H1 (cell line): ENCODE measurements around the gene ARHGAP12. TPM values are rescaled to one million over a fixed set of nuclear protein-coding genes. Genes with fewer than 3 reads are reported as not detected.

ENCODE experiments used
- CTCF ChIA-PET: fragments of 300-600 bp; sonication (Branson Sonifier 250); formaldehyde crosslinking; loops from one replicate; lab custom pipeline; 2021; ENCODE audit not compliant: partially characterized antibody; lab: Charles Lee
- POLR2A ChIA-PET: fragments of 300-600 bp; sonication (Branson Sonifier 250); formaldehyde crosslinking; loops from one replicate; lab custom pipeline; 2021; ENCODE audit warnings: inconsistent platforms; ENCODE audit not compliant: partially characterized antibody; lab: Charles Lee
- DNase-seq, 2 experiments: peaks; one replicate each; pipeline versions ENCODE4 v3.0.0 to v3.0.0-alpha.2; 2010 to 2022; ENCODE audit warnings: low spot score in 2 of 2, low read depth in 1 of 2, mixed read lengths in 1 of 2
- FAIRE-seq: peaks from 2 replicates; lab custom pipeline; 2011; peaks lifted over from hg19 to GRCh38; lab: Jason Lieb, UNC
- H2AFZ ChIP-seq: 2 replicates; pipeline ENCODE4 v1.8.1; 2012; ENCODE audit warnings: low read length, inconsistent platforms
- H2AK5ac ChIP-seq: 2 replicates; pipeline ENCODE4 v1.6.1; 2013; ENCODE audit warnings: low read depth, low read length
- H2BK120ac ChIP-seq: replicated peaks from 2 replicates; pipeline ENCODE3; 2013; ENCODE audit warnings: low read depth, low read length, inconsistent platforms
- H2BK12ac ChIP-seq: 2 replicates; pipeline ENCODE4 v1.6.1; 2013; ENCODE audit warnings: low read depth, low read length
- H2BK15ac ChIP-seq: 2 replicates; pipeline ENCODE4 v1.6.1; 2013; ENCODE audit warnings: low read length
- H2BK20ac ChIP-seq: 2 replicates; pipeline ENCODE4 v1.6.1; 2013; ENCODE audit warnings: low read length
- H2BK5ac ChIP-seq: 2 replicates; pipeline ENCODE4 v1.6.1; 2013; ENCODE audit warnings: low read depth, low read length
- H3K14ac ChIP-seq: 2 replicates; pipeline ENCODE4 v1.6.1; 2013; ENCODE audit warnings: inconsistent platforms; ENCODE audit not compliant: insufficient read length
- H3K18ac ChIP-seq: 2 replicates; pipeline ENCODE4 v1.6.1; 2013; ENCODE audit warnings: low read length; ENCODE audit errors: extremely low read depth
- H3K23ac ChIP-seq: 2 replicates; pipeline ENCODE4 v1.6.1; 2013; ENCODE audit warnings: inconsistent platforms; ENCODE audit not compliant: insufficient read length
- H3K23me2 ChIP-seq: 2 replicates; pipeline ENCODE4 v1.6.1; 2013; ENCODE audit warnings: low read depth, low read length
- H3K27ac ChIP-seq: 2 replicates; pipeline ENCODE4 v1.6.1; 2011; ENCODE audit warnings: low read depth, low read length, inconsistent platforms
- H3K27me3 ChIP-seq, 4 experiments: replicated peaks in 1 of 4; 1 replicate in 1 of 4; 2 replicates in 3 of 4; pipeline versions ENCODE4 v1.6.1 to v1.8.1; 2011 to 2013; ENCODE audit warnings: low read length in 3 of 4, mild to moderate bottlenecking in 3 of 4, inconsistent platforms in 2 of 4, mixed read lengths in 2 of 4, moderate library complexity in 1 of 4; ENCODE audit not compliant: control insufficient read depth in 3 of 4, insufficient read depth in 3 of 4; ENCODE audit errors: extremely low read depth in 1 of 4
- H3K36me3 ChIP-seq, 4 experiments: 2 replicates each; pipeline versions ENCODE4 v1.6.1 to v1.8.1; 2011 to 2013; ENCODE audit warnings: mild to moderate bottlenecking in 4 of 4, low read length in 3 of 4, moderate library complexity in 2 of 4, control low read depth in 1 of 4, inconsistent platforms in 1 of 4; ENCODE audit not compliant: insufficient read depth in 4 of 4, control insufficient read depth in 2 of 4
- H3K4ac ChIP-seq: replicated peaks from 2 replicates; pipeline ENCODE3; 2013; ENCODE audit warnings: low read length, low read depth, mixed read lengths, inconsistent platforms; ENCODE audit not compliant: insufficient read length
- H3K4me1 ChIP-seq, 4 experiments: replicated peaks in 1 of 4; 1 replicate in 1 of 4; 2 replicates in 3 of 4; pipeline versions ENCODE4 v1.6.1 to v1.8.1; 2011 to 2013; ENCODE audit warnings: low read length in 3 of 4, inconsistent platforms in 2 of 4, mixed read lengths in 1 of 4; ENCODE audit not compliant: insufficient read depth in 4 of 4, control insufficient read depth in 3 of 4
- H3K4me2 ChIP-seq, 2 experiments: 2 replicates each; pipeline versions ENCODE4 v1.6.1 to v1.8.1; 2011 to 2013; ENCODE audit warnings: low read depth in 2 of 2, low read length in 2 of 2, control low read depth in 1 of 2, inconsistent platforms in 1 of 2, mild to moderate bottlenecking in 1 of 2; ENCODE audit not compliant: insufficient read depth in 1 of 2
- H3K4me3 ChIP-seq, 4 experiments: fragments of 200-600, 300-600 bp in 1 of 4; sonication (generic), shearing (Covaris generic), sonication (Bioruptor Twin) in 1 of 4; 2 replicates each; pipeline versions ENCODE4 v1.5.1 to v1.8.1; 2011 to 2016; ENCODE audit warnings: low read length in 4 of 4, low read depth in 3 of 4, control low read depth in 2 of 4, inconsistent platforms in 2 of 4, mild to moderate bottlenecking in 2 of 4, mixed read lengths in 1 of 4, moderate library complexity in 1 of 4; ENCODE audit not compliant: insufficient read depth in 2 of 4; ENCODE audit errors: extremely low read depth in 1 of 4
- H3K56ac ChIP-seq: replicated peaks from 2 replicates; pipeline ENCODE3; 2013; ENCODE audit warnings: low read depth, mild to moderate bottlenecking, mixed read lengths, low read length, inconsistent platforms; ENCODE audit not compliant: insufficient read length
- H3K79me1 ChIP-seq: 2 replicates; pipeline ENCODE4 v1.6.1; 2013; ENCODE audit warnings: low read depth, low read length, control low read depth
- H3K79me2 ChIP-seq, 2 experiments: 2 replicates each; pipeline versions ENCODE4 v1.6.1 to v1.8.1; 2012 to 2013; ENCODE audit warnings: low read length in 2 of 2, mild to moderate bottlenecking in 2 of 2, inconsistent platforms in 1 of 2; ENCODE audit not compliant: insufficient read depth in 2 of 2, control insufficient read depth in 1 of 2
- H3K9ac ChIP-seq, 4 experiments: replicated peaks in 1 of 4; 1 replicate in 1 of 4; 2 replicates in 3 of 4; pipeline versions ENCODE4 v1.6.1 to v1.8.1; 2011 to 2013; ENCODE audit warnings: low read depth in 3 of 4, low read length in 3 of 4, control low read depth in 2 of 4, mild to moderate bottlenecking in 2 of 4, moderate library complexity in 2 of 4, inconsistent platforms in 1 of 4; ENCODE audit errors: extremely low read depth in 1 of 4
- H3K9me3 ChIP-seq, 2 experiments: 2 replicates each; pipeline versions ENCODE4 v1.6.1 to v1.8.1; 2012 to 2013; ENCODE audit warnings: mild to moderate bottlenecking in 2 of 2, moderate library complexity in 2 of 2, control low read depth in 1 of 2, inconsistent platforms in 1 of 2, low read depth in 1 of 2, low read length in 1 of 2, mixed read lengths in 1 of 2; ENCODE audit not compliant: insufficient read depth in 2 of 2
- H4K20me1 ChIP-seq, 2 experiments: replicated peaks in 1 of 2; 2 replicates each; pipeline versions ENCODE3 to v1.8.1; 2011 to 2013; ENCODE audit warnings: inconsistent platforms in 2 of 2, low read length in 2 of 2, mild to moderate bottlenecking in 1 of 2; ENCODE audit not compliant: insufficient read depth in 2 of 2, control insufficient read depth in 1 of 2
- H4K5ac ChIP-seq: 2 replicates; pipeline ENCODE4 v1.6.1; 2013; ENCODE audit warnings: low read length, low read depth, mixed read lengths, inconsistent platforms; ENCODE audit not compliant: insufficient read length
- H4K8ac ChIP-seq: 2 replicates; pipeline ENCODE4 v1.8.0; 2013; ENCODE audit warnings: mild to moderate bottlenecking, moderate library complexity, low read length, inconsistent platforms; ENCODE audit not compliant: insufficient read depth; ENCODE audit errors: extremely low read depth
- H4K91ac ChIP-seq: replicated peaks from 2 replicates; pipeline ENCODE3; 2013; ENCODE audit warnings: low read length, mixed read lengths, inconsistent platforms; ENCODE audit not compliant: insufficient read length
- KDM4A ChIP-seq: IDR thresholded peaks from one replicate; pipeline ENCODE4 v1.7.1; 2012; ENCODE audit warnings: low read depth, mild to moderate bottlenecking, moderate library complexity, low read length, inconsistent platforms; ENCODE audit not compliant: severe bottlenecking
- POU5F1 ChIP-seq: IDR thresholded peaks from 2 replicates; pipeline ENCODE4 v1.6.1; 2011; ENCODE audit warnings: low read depth, mild to moderate bottlenecking, low read length, moderate library complexity
- SIN3A ChIP-seq, 2 experiments: IDR thresholded peaks in 1 of 2; conservative IDR thresholded peaks in 1 of 2; 2 replicates each; pipeline ENCODE4 v1.6.1; 2011 to 2012; ENCODE audit warnings: low read length in 2 of 2, improper control_type of control experiment in 1 of 2, low read depth in 1 of 2, mild to moderate bottlenecking in 1 of 2
- TAF1 ChIP-seq: IDR thresholded peaks from 2 replicates; pipeline ENCODE4 v1.6.1; 2011; ENCODE audit warnings: mild to moderate bottlenecking, low read depth, low read length
- WGBS, 2 experiments: shearing (Covaris generic) in 1 of 2; methylation state at CpG; one replicate each; pipeline versions ENCODE4 v1.1.6 to v1.1.7; 2013 to 2015; ENCODE audit warnings: low lambda C conversion rate in 2 of 2, mixed read lengths in 2 of 2, inconsistent platforms in 1 of 2, low coverage in 1 of 2, missing lambda C conversion rate in 1 of 2; ENCODE audit not compliant: insufficient replicate concordance in 2 of 2, insufficient coverage in 1 of 2, insufficient read length in 1 of 2; ENCODE audit errors: extremely low coverage in 1 of 2, missing lambda C conversion rate in 1 of 2; 5-methylcytosine and 5-hydroxymethylcytosine counted together
- polyA plus RNA-seq, 7 experiments: library from polyadenylated mRNA; depleted of rRNA in 3 of 7; stranded (reverse) in 5 of 7; unstranded in 2 of 7; fragments of >200 nt in 5 of 7; fragments of 200-250 nt in 2 of 7; gene quantifications; 1 replicate in 5 of 7; 2 replicates in 1 of 7; 4 replicates in 1 of 7; pipeline versions ENCODE4 v1.2.1 to v1.2.3, GENCODE V29; 2011 to 2013; ENCODE audit warnings: missing spikeins in 2 of 7, mixed read lengths in 2 of 7
- total RNA-seq: library from RNA; stranded (reverse); fragmentation: NEBNext Ultra II Directional; extraction: Animal tissue kit (Norgen Biotek cat#: 25700); gene quantifications from 2 replicates; pipeline ENCODE4 v1.2.1, GENCODE V29; 2021

Gene ARHGAP12
- total and polyA plus RNA-seq, 2 of the 8 experiments (the other 6 are each of a cell fraction or from before 2014, with no cell fraction given): 10.1 to 39.0 TPM

DNA sequence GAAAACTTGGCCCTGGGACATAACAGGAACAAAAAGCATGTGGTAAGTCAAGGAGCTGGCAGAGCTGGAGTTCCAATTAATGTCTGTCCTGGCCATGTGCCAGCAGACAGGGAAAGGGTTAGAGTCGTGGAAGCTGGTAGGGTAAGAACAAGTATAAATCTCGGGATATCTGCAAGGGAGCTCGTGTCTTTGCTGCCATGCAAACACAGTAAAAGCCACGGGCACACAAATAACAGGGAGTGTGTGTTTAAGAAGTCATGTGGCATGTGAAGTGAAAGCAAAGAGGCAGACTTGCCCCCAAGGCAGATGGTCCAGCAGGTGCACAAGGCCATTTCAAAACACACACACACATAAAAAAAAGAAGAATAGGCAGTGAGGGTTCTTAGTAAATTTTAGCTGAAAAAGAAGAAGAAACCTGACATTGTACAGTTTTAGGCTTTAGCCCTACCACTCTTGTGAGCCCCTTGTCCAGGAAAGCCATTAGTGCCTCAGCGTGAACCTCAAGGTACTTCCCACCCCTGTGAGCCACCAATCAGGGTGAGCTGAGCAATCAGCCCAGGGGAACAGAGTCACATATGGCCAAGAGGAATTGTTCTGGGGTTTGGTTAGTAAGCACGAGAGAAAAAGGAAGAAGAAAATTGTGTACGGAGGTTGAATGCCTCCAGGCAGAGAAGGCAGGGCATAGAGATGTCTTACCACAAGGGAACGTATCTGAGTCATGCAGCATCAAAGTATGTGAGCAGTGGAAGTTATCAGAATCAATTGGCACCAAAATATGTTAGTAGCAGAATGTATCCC is 32.8 kb upstream of the ARHGAP12 start:
- Histone ChIP-seq H2AFZ (no peak overlapping the region), H3K27me3 (no peaks in the 10 kb centered on the region)
- CTCF ChIA-PET: interaction anchor here (0.6 to 1.2 kb wide), 2 partner anchors 13 to 496 kb away, joined by 3 to 4 read pairs; no protein-coding TSS in a partner anchor

More for the DNA sequence above, 32.8 kb upstream of the ARHGAP12 start:
- H2BK15ac ChIP-seq: no peak overlapping the region
- H2BK5ac ChIP-seq: no peak overlapping the region
- H3K4ac ChIP-seq: no peak overlapping the region
- no peaks in the 10 kb centered on the region for H3K36me3 ChIP-seq
- H3K23ac ChIP-seq: no peak overlapping the region
- FAIRE-seq (no peak), DNase-seq (no peak)
- no peak overlapping the region for H3K4me2 ChIP-seq
- no peaks in the 10 kb centered on the region for H3K79me1 ChIP-seq
- no peak overlapping the region for H3K56ac ChIP-seq
- TF ChIP-seq TAF1 (no peak), KDM4A (no peak), SIN3A (conservative IDR thresholded peaks at IDR 0.05 in 1 of 2, IDR thresholded peaks at IDR 0.05 in 1 of 2; ENCODE audit: low read depth in 1 of 2, low read length in 2 of 2) (no peak), POU5F1 (no peak)
- H4K20me1 ChIP-seq: no peaks in the 10 kb centered on the region
- H3K9me3 ChIP-seq: no peaks in the 10 kb centered on the region
- 85% methylated on average over 8 of the region's 8 CpGs; no CpG with 5 or more reads in 1 of the 2 experiments for WGBS, 2 experiments
- H3K18ac ChIP-seq: no peak overlapping the region
- H4K91ac ChIP-seq: no peak overlapping the region
- H3K4me1 ChIP-seq: no peaks in the 10 kb centered on the region
- no peak overlapping the region for H3K27ac ChIP-seq
- no peak overlapping the region for H2BK20ac ChIP-seq
- no peak overlapping the region for H4K5ac ChIP-seq
- H2AK5ac ChIP-seq: no peak overlapping the region
- H3K23me2 ChIP-seq: no peaks in the 10 kb centered on the region
- H2BK12ac ChIP-seq: no peak overlapping the region
- H3K79me2 ChIP-seq: no peaks in the 10 kb centered on the region
- no peak overlapping the region for H3K4me3 ChIP-seq
- no peak overlapping the region for H2BK120ac ChIP-seq
- no peak overlapping the region for H4K8ac ChIP-seq
- POLR2A ChIA-PET: no interaction called here
- H3K14ac ChIP-seq: no peak overlapping the region
- H3K9ac ChIP-seq: no peak overlapping the region
